CD14-positive monocyte (primary cell): ENCODE results near the gene CD80. TPM values are rescaled to one million over a fixed set of nuclear protein-coding genes. Genes with fewer than 3 reads are reported as not detected.

Source experiments
- DNase-seq, 3 donors: peaks; one replicate each; pipeline ENCODE4 v3.0.0-alpha.2; 2011 to 2022
- H2AFZ ChIP-seq: 2 replicates; pipeline ENCODE4 v1.6.0; 2012; ENCODE audit warnings: mild to moderate bottlenecking, low read depth, low read length, inconsistent platforms; ENCODE audit not compliant: insufficient read depth, poor library complexity, severe bottlenecking
- H3K27ac ChIP-seq, 2 donors: 1 replicate in 1 of 2; 2 replicates in 1 of 2; pipeline ENCODE4 v1.5.1; 2012 to 2013; ENCODE audit warnings: low read length in 2 of 2, control low read depth in 1 of 2, inconsistent platforms in 1 of 2, low read depth in 1 of 2, mild to moderate bottlenecking in 1 of 2
- H3K27me3 ChIP-seq, 2 donors: one replicate each; pipeline versions ENCODE4 v1.6.0 to v1.6.1; 2011 to 2013; ENCODE audit warnings: low read length in 2 of 2; ENCODE audit not compliant: control insufficient read depth in 2 of 2, insufficient read depth in 2 of 2
- H3K36me3 ChIP-seq, 2 donors: replicated peaks in 1 of 2; 1 replicate in 1 of 2; 2 replicates in 1 of 2; pipeline versions ENCODE4 v1.5.1 to v1.6.1; 2012 to 2013; ENCODE audit warnings: low read length in 2 of 2, control low read depth in 1 of 2, inconsistent platforms in 1 of 2, mild to moderate bottlenecking in 1 of 2; ENCODE audit not compliant: insufficient read depth in 2 of 2, control insufficient read depth in 1 of 2
- H3K4me1 ChIP-seq, 2 donors: 1 replicate in 1 of 2; 2 replicates in 1 of 2; pipeline versions ENCODE4 v1.5.1 to v1.6.1; 2012 to 2013; ENCODE audit warnings: low read length in 2 of 2, control low read depth in 1 of 2, inconsistent platforms in 1 of 2, mild to moderate bottlenecking in 1 of 2, moderate library complexity in 1 of 2; ENCODE audit not compliant: insufficient read depth in 2 of 2, control insufficient read depth in 1 of 2
- H3K4me2 ChIP-seq: replicated peaks from 2 replicates; pipeline ENCODE3; 2012; ENCODE audit warnings: low read length, moderate library complexity, mild to moderate bottlenecking; ENCODE audit not compliant: poor library complexity, severe bottlenecking; ENCODE audit errors: extremely low read depth
- H3K4me3 ChIP-seq, 3 experiments: fragments of 200-600 bp in 1 of 3; sonication (generic) in 1 of 3; replicated peaks in 1 of 3; 1 replicate in 2 of 3; 2 replicates in 1 of 3; pipeline ENCODE4 v1.5.1; 2011 to 2013; ENCODE audit warnings: low read length in 3 of 3, mild to moderate bottlenecking in 3 of 3, control low read depth in 2 of 3, low read depth in 2 of 3, inconsistent platforms in 1 of 3, moderate library complexity in 1 of 3
- H3K79me2 ChIP-seq: 2 replicates; pipeline ENCODE4 v1.6.0; 2012; ENCODE audit warnings: mild to moderate bottlenecking, control low read depth, inconsistent platforms, low read length, moderate library complexity; ENCODE audit not compliant: insufficient read depth
- H3K9ac ChIP-seq: 2 replicates; pipeline ENCODE4 v1.6.0; 2017; ENCODE audit warnings: low read length, mild to moderate bottlenecking; ENCODE audit not compliant: insufficient read depth, poor library complexity, severe bottlenecking
- H3K9me3 ChIP-seq, 2 donors: replicated peaks in 1 of 2; 1 replicate in 1 of 2; 2 replicates in 1 of 2; pipeline versions ENCODE4 v1.5.1 to v1.6.1; 2012 to 2013; ENCODE audit warnings: low read length in 2 of 2, control low read depth in 1 of 2; ENCODE audit not compliant: control insufficient read depth in 1 of 2, insufficient read depth in 1 of 2
- H4K20me1 ChIP-seq: 2 replicates; pipeline ENCODE4 v1.6.0; 2012; ENCODE audit warnings: mild to moderate bottlenecking, low read length, control low read depth, moderate library complexity; ENCODE audit not compliant: insufficient read depth
- H3K27ac Mint-ChIP-seq, 7 donors: one replicate each; pipeline ENCODE4 v1.8.0; 2020; ENCODE audit warnings: mild to moderate bottlenecking in 7 of 7, mixed read lengths in 7 of 7, moderate library complexity in 6 of 7, inconsistent platforms in 2 of 7
- H3K27me3 Mint-ChIP-seq, 3 donors: one replicate each; pipeline ENCODE4 v1.8.0; 2021 to 2022; ENCODE audit warnings: low read depth in 3 of 3, mild to moderate bottlenecking in 3 of 3, mixed read lengths in 3 of 3, moderate library complexity in 3 of 3, inconsistent platforms in 1 of 3
- H3K36me3 Mint-ChIP-seq, 2 donors: one replicate each; pipeline ENCODE4 v1.8.0; 2020; ENCODE audit warnings: mixed read lengths in 2 of 2, inconsistent platforms in 1 of 2, mild to moderate bottlenecking in 1 of 2
- H3K4me1 Mint-ChIP-seq: one replicate; pipeline ENCODE4 v1.8.0; 2020; ENCODE audit warnings: mild to moderate bottlenecking, mixed read lengths
- H3K4me3 Mint-ChIP-seq, 2 donors: one replicate each; pipeline ENCODE4 v1.8.0; 2020; ENCODE audit warnings: mild to moderate bottlenecking in 2 of 2, mixed read lengths in 2 of 2, moderate library complexity in 1 of 2
- H3K9me3 Mint-ChIP-seq, 7 donors: one replicate each; pipeline ENCODE4 v1.8.0; 2020 to 2022; ENCODE audit warnings: mixed read lengths in 7 of 7, mild to moderate bottlenecking in 6 of 7, moderate library complexity in 6 of 7, inconsistent platforms in 2 of 7
- WGBS: methylation state at CpG from one replicate; pipeline ENCODE4 v1.1.5; 2013; ENCODE audit warnings: missing lambda C conversion rate; ENCODE audit not compliant: insufficient coverage; 5-methylcytosine and 5-hydroxymethylcytosine counted together
- intact Hi-C, 2 donors: fragments of 100-400 bp; cut with micrococcal nuclease; formaldehyde crosslinking; loops; one replicate each; pipeline versions ENCODE4 v1.15.0 to v1.15.1; 2023
- polyA plus RNA-seq, 3 donors: library from polyadenylated mRNA; depleted of rRNA in 1 of 3; unstranded in 2 of 3; stranded (reverse) in 1 of 3; fragments of 300-500 nt in 2 of 3; fragments of >200 nt in 1 of 3; fragmentation: Illumina TruSeq in 2 of 3; gene quantifications; 1 replicate in 2 of 3; 2 replicates in 1 of 3; pipeline ENCODE4 v1.2.3, GENCODE V29; 2012 to 2021
- TF ChIP-seq, protein P1 (sequence below): fragments of 200-600 bp; IDR thresholded peaks from one replicate; pipeline ENCODE4 v1.8.0; 2022; ENCODE audit warnings: antibody characterized with exemption, mild to moderate bottlenecking

Gene CD80
- polyA plus RNA-seq, 3 donors, result 0.47 to 0.87 (median 0.47) TPM

DNA sequence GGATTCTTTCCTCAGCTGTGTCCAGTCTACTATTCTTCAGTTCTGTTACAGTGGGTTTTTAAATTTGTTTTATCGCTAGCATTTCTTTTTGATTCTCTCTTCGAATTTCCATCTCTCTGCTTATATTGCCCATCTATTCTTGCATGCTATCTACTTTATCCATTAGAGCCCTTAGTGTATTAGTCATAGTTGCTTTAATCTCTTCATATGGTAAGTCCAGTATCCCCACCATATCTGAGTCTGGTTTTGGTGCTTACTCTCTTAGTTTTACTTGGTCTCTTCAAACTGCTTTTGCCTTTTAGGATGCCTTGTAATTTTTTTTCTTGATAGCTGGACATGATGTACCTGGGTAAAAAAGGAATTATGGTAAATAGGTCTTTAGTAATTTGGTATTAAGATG, 52.0 kb downstream of the CD80 start:
- Mint-ChIP-seq H3K36me3 (peaks cover 67 to 79% of the 10 kb centered on the region in 2 donors), H3K4me3 (no peak overlapping the region), H3K9me3 (no peaks in the 10 kb centered on the region), H3K4me1 (peaks cover 9% of the 10 kb centered on the region), H3K27me3 (no peaks in the 10 kb centered on the region), H3K27ac (peak overlapping the region in 2 of 7 donors; percentile 14 to 81)
- intact Hi-C loops, result loop anchor here in 1 of 2 donors (5.0 kb wide), 1 partner anchor 35 kb away; no protein-coding TSS in a partner anchor
- peaks cover 42 to 92% of the 10 kb centered on the region in 2 donors for H3K36me3 ChIP-seq
- H2AFZ ChIP-seq, result no peak overlapping the region
- WGBS, result no CpG with 5 or more reads among the region's 2 CpGs
- TF ChIP-seq, protein P1, sequence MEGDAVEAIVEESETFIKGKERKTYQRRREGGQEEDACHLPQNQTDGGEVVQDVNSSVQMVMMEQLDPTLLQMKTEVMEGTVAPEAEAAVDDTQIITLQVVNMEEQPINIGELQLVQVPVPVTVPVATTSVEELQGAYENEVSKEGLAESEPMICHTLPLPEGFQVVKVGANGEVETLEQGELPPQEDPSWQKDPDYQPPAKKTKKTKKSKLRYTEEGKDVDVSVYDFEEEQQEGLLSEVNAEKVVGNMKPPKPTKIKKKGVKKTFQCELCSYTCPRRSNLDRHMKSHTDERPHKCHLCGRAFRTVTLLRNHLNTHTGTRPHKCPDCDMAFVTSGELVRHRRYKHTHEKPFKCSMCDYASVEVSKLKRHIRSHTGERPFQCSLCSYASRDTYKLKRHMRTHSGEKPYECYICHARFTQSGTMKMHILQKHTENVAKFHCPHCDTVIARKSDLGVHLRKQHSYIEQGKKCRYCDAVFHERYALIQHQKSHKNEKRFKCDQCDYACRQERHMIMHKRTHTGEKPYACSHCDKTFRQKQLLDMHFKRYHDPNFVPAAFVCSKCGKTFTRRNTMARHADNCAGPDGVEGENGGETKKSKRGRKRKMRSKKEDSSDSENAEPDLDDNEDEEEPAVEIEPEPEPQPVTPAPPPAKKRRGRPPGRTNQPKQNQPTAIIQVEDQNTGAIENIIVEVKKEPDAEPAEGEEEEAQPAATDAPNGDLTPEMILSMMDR, result no peak
- H3K4me1 ChIP-seq, result no peaks in the 10 kb centered on the region
- no peak overlapping the region for H3K9ac ChIP-seq
- no peaks in the 10 kb centered on the region for H3K27me3 ChIP-seq
- H3K27ac ChIP-seq, result peak overlapping the region in 1 of 2 donors; percentile 26
- H4K20me1 ChIP-seq, result no peaks in the 10 kb centered on the region
- no peaks in the 10 kb centered on the region for H3K9me3 ChIP-seq
- no peak for DNase-seq
- no peak overlapping the region for H3K4me2 ChIP-seq
- no peak overlapping the region for H3K4me3 ChIP-seq
- no peaks in the 10 kb centered on the region for H3K79me2 ChIP-seq

DNA sequence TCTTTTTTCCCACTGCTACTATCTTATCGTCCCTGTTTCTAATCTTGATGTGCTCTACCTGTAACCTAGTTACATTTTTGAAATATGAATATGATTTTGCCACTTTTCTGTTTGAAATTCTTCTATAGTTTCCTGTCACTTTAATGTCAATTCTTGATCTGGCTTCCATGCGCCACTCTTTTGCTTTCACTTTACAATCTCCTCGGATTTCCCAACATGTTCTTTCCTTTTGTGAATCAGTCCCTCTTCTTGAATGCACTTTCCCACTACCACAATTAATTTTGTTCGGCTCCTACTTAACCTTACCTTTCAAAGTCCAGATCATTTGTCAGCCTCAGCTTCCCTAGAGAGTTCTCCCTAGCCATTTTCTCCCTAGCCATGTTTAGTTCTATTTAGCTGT, 52.8 kb downstream of the CD80 start:
- no peaks in the 10 kb centered on the region for H3K79me2 ChIP-seq
- no peaks in the 10 kb centered on the region for H4K20me1 ChIP-seq
- H3K27me3 ChIP-seq, result no peaks in the 10 kb centered on the region
- no peaks in the 10 kb centered on the region for H3K9me3 ChIP-seq
- H3K36me3 ChIP-seq, result peaks cover 42 to 84% of the 10 kb centered on the region in 2 donors
- DNase-seq, result no peak
- H3K36me3 Mint-ChIP-seq, result peaks cover 62 to 71% of the 10 kb centered on the region in 2 donors
- intact Hi-C loops, result loop anchor here in 1 of 2 donors (5.0 kb wide), 1 partner anchor 36 kb away; no protein-coding TSS in a partner anchor
- 27% methylated on average over 3 of the region's 4 CpGs for WGBS
- peak overlapping the region in 1 of 2 donors; percentile 26 for H3K27ac ChIP-seq
- H3K4me3 ChIP-seq, result no peak overlapping the region
- H3K4me3 Mint-ChIP-seq, result peak overlapping the region in 1 of 2 donors; percentile 42
- H2AFZ ChIP-seq, result no peak overlapping the region
- H3K4me1 ChIP-seq, result no peaks in the 10 kb centered on the region
- H3K4me1 Mint-ChIP-seq, result peaks cover 10% of the 10 kb centered on the region
- H3K9me3 Mint-ChIP-seq, result no peaks in the 10 kb centered on the region
- no peak overlapping the region for H3K9ac ChIP-seq
- TF ChIP-seq, protein P1, result no peak
- peak overlapping the region in 2 of 7 donors; percentile 36 to 81 for H3K27ac Mint-ChIP-seq
- no peak overlapping the region for H3K4me2 ChIP-seq
- no peaks in the 10 kb centered on the region for H3K27me3 Mint-ChIP-seq
